ENCODE data around the gene NR1H4. TPM values are rescaled to one million over a fixed set of nuclear protein-coding genes. Genes with fewer than 3 reads are reported as not detected.

NR1H4 gene
- total and polyA plus RNA-seq, 4 donors, result 33.5 to 106 (median 55.0) TPM

DNA sequence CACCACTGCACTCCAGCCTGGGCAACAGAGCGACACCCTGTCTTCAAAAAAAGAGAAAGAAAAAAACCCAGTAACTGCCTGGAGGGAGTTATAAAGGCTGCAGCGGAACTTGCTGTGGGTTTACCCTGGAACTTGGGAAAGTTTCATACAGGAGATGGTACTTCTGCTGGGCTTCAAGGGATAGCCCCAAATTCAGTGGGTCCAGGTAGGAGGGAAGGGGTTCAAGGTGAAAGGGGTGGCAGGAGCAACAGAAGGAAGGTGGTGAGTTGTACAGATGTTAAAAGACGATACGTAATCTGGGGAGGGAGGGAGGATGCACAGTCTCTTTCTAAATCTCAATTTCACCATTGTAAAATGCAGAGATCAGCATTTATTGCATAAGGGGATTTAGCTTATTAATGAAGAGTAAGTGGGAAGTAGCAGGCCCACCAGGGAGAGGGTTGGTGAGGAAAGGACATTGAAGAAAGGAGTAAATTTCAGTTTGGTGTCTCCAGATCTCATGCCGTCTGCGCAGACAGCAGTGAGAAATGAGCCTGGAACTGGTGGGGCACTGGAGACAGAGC is 91.3 kb downstream of the NR1H4 start:
- no peak overlapping the region for H3K9ac ChIP-seq (ENCODE audit: low read depth in 1 of 2, low read length in 2 of 2)
- H3K27me3 ChIP-seq (ENCODE audit: control insufficient read depth in 4 of 4, insufficient read depth in 4 of 4, low read length in 3 of 4), result no peaks in the 10 kb centered on the region
- DNase-seq (ENCODE audit: low spot score), result no peak
- 83% methylated on average over 6 of the region's 6 CpGs for WGBS
- H3K9me3 ChIP-seq (ENCODE audit: control insufficient read depth in 4 of 4, low read length in 3 of 4), result no peaks in the 10 kb centered on the region
- H3K36me3 ChIP-seq (ENCODE audit: control insufficient read depth in 4 of 4, insufficient read depth in 3 of 4, low read depth in 1 of 4, low read length in 3 of 4), result peaks cover 0 to 16% (median 7%) of the 10 kb centered on the region in 4 donors
- TF ChIP-seq RAD21 (IDR thresholded peaks at IDR 0.05), result no peak
- no peak for TF ChIP-seq EGR1 (IDR thresholded peaks at IDR 0.05; ENCODE audit: low read depth in 2 of 2)
- peak in 1 of 2 donors; percentile 15 for TF ChIP-seq JUND (IDR thresholded peaks at IDR 0.05)
- no peak for TF ChIP-seq GABPA (IDR thresholded peaks at IDR 0.05 in 1 of 2, conservative IDR thresholded peaks at IDR 0.05 in 1 of 2)
- H3K4me1 ChIP-seq (ENCODE audit: control insufficient read depth in 4 of 4, insufficient read depth in 4 of 4, low read length in 3 of 4), result no peaks in the 10 kb centered on the region
- no peak overlapping the region for H3K27ac ChIP-seq (ENCODE audit: low read depth in 1 of 2, low read length in 2 of 2)
- no peak overlapping the region for H3K4me3 ChIP-seq (ENCODE audit: low read depth in 1 of 3, low read length in 3 of 3)

DNA sequence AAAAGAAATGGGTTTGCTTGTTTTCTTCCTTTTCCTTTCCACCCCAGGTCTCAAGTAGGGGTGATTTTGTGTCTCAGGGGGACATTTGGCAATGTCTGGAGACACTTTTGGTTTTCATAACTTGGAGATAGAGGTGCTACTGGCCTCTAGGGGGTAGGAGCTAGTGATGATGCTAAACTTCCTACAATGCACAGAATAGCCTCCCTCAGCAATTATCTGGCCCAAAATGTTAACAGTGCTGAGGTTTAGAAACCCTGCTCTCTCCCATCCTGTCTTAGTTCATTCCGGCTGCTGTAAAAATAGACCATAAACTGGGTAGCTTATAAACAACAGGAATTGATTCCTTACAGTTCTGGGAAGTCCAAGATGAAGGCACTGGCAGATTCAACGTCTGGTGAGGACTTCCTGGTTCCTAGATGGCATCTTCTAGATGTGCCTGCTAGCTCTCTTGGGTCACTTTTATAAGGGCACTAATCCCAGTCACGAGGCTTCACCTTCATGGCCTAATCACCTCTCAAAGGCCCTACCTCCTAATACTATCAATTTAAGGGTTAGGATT is 92.4 kb downstream of the NR1H4 start:
- no peak for TF ChIP-seq GABPA (IDR thresholded peaks at IDR 0.05 in 1 of 2, conservative IDR thresholded peaks at IDR 0.05 in 1 of 2)
- TF ChIP-seq, protein P1, sequence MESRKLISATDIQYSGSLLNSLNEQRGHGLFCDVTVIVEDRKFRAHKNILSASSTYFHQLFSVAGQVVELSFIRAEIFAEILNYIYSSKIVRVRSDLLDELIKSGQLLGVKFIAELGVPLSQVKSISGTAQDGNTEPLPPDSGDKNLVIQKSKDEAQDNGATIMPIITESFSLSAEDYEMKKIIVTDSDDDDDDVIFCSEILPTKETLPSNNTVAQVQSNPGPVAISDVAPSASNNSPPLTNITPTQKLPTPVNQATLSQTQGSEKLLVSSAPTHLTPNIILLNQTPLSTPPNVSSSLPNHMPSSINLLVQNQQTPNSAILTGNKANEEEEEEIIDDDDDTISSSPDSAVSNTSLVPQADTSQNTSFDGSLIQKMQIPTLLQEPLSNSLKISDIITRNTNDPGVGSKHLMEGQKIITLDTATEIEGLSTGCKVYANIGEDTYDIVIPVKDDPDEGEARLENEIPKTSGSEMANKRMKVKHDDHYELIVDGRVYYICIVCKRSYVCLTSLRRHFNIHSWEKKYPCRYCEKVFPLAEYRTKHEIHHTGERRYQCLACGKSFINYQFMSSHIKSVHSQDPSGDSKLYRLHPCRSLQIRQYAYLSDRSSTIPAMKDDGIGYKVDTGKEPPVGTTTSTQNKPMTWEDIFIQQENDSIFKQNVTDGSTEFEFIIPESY (IDR thresholded peaks at IDR 0.05), result no peak
- TF ChIP-seq HNF4G (IDR thresholded peaks at IDR 0.05), result no peak
- TF ChIP-seq NR2F2 (IDR thresholded peaks at IDR 0.05), result no peak
- no peak for TF ChIP-seq RXRA (IDR thresholded peaks at IDR 0.05)
- TF ChIP-seq, protein P2, sequence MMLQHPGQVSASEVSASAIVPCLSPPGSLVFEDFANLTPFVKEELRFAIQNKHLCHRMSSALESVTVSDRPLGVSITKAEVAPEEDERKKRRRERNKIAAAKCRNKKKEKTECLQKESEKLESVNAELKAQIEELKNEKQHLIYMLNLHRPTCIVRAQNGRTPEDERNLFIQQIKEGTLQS (IDR thresholded peaks at IDR 0.05), result no peak
- TF ChIP-seq FOXA1 (IDR thresholded peaks at IDR 0.05), result no peak
- no peak for TF ChIP-seq RAD21 (IDR thresholded peaks at IDR 0.05)
- TF ChIP-seq HNF4A (conservative IDR thresholded peaks at IDR 0.05), result no peak
- no peak for TF ChIP-seq SP1 (IDR thresholded peaks at IDR 0.05)
- TF ChIP-seq JUND (IDR thresholded peaks at IDR 0.05), result no peak
- TF ChIP-seq, protein P3, sequence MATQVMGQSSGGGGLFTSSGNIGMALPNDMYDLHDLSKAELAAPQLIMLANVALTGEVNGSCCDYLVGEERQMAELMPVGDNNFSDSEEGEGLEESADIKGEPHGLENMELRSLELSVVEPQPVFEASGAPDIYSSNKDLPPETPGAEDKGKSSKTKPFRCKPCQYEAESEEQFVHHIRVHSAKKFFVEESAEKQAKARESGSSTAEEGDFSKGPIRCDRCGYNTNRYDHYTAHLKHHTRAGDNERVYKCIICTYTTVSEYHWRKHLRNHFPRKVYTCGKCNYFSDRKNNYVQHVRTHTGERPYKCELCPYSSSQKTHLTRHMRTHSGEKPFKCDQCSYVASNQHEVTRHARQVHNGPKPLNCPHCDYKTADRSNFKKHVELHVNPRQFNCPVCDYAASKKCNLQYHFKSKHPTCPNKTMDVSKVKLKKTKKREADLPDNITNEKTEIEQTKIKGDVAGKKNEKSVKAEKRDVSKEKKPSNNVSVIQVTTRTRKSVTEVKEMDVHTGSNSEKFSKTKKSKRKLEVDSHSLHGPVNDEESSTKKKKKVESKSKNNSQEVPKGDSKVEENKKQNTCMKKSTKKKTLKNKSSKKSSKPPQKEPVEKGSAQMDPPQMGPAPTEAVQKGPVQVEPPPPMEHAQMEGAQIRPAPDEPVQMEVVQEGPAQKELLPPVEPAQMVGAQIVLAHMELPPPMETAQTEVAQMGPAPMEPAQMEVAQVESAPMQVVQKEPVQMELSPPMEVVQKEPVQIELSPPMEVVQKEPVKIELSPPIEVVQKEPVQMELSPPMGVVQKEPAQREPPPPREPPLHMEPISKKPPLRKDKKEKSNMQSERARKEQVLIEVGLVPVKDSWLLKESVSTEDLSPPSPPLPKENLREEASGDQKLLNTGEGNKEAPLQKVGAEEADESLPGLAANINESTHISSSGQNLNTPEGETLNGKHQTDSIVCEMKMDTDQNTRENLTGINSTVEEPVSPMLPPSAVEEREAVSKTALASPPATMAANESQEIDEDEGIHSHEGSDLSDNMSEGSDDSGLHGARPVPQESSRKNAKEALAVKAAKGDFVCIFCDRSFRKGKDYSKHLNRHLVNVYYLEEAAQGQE (IDR thresholded peaks at IDR 0.05), result no peak
- TF ChIP-seq YY1 (IDR thresholded peaks at IDR 0.05), result no peak
- no peak for TF ChIP-seq EGR1 (IDR thresholded peaks at IDR 0.05; ENCODE audit: low read depth in 2 of 2)
- TF ChIP-seq, protein P4, sequence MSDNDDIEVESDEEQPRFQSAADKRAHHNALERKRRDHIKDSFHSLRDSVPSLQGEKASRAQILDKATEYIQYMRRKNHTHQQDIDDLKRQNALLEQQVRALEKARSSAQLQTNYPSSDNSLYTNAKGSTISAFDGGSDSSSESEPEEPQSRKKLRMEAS (IDR thresholded peaks at IDR 0.05), result no peak
- TF ChIP-seq, protein P5, sequence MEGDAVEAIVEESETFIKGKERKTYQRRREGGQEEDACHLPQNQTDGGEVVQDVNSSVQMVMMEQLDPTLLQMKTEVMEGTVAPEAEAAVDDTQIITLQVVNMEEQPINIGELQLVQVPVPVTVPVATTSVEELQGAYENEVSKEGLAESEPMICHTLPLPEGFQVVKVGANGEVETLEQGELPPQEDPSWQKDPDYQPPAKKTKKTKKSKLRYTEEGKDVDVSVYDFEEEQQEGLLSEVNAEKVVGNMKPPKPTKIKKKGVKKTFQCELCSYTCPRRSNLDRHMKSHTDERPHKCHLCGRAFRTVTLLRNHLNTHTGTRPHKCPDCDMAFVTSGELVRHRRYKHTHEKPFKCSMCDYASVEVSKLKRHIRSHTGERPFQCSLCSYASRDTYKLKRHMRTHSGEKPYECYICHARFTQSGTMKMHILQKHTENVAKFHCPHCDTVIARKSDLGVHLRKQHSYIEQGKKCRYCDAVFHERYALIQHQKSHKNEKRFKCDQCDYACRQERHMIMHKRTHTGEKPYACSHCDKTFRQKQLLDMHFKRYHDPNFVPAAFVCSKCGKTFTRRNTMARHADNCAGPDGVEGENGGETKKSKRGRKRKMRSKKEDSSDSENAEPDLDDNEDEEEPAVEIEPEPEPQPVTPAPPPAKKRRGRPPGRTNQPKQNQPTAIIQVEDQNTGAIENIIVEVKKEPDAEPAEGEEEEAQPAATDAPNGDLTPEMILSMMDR (IDR thresholded peaks at IDR 0.05; ENCODE audit: low read depth, low read length, missing input control), result no peak
- TF ChIP-seq FOXA2 (IDR thresholded peaks at IDR 0.05), result no peak
- no peaks in the 10 kb centered on the region for H3K9me3 ChIP-seq (ENCODE audit: control insufficient read depth in 4 of 4, low read length in 3 of 4)
- H3K4me1 ChIP-seq (ENCODE audit: control insufficient read depth in 4 of 4, insufficient read depth in 4 of 4, low read length in 3 of 4), result no peaks in the 10 kb centered on the region

More for the DNA sequence above, 92.4 kb downstream of the NR1H4 start:
- DNase-seq (ENCODE audit: low spot score), result no peak
- H3K27me3 ChIP-seq (ENCODE audit: control insufficient read depth in 4 of 4, insufficient read depth in 4 of 4, low read length in 3 of 4), result no peaks in the 10 kb centered on the region
- 48% methylated on average over 3 of the region's 3 CpGs for WGBS
- H3K27ac ChIP-seq (ENCODE audit: low read depth in 1 of 2, low read length in 2 of 2), result no peak overlapping the region
- H3K36me3 ChIP-seq (ENCODE audit: control insufficient read depth in 4 of 4, insufficient read depth in 3 of 4, low read depth in 1 of 4, low read length in 3 of 4), result peaks cover 0 to 13% (median 4%) of the 10 kb centered on the region in 4 donors
- H3K9ac ChIP-seq (ENCODE audit: low read depth in 1 of 2, low read length in 2 of 2), result no peak overlapping the region
- H3K4me3 ChIP-seq (ENCODE audit: low read depth in 1 of 3, low read length in 3 of 3), result no peak overlapping the region
